Activated T-cell treated with anti-CD3 and anti-CD28 coated beads, Interleukin-2, amount 50 U/mL, for 72 hours (primary cell): Measurements from ENCODE around the gene HSD11B1L. TPM values are rescaled to one million over a fixed set of nuclear protein-coding genes. Genes with fewer than 3 reads are reported as not detected.

Experiments
- ATAC-seq, 2 donors: fragments of 150-1000 bp; cut with Tn5 transposase; replicated peaks in 1 of 2; 2 replicates each; pipeline ENCODE4 v1.10.0; 2021; ENCODE audit warnings: moderate library complexity in 2 of 2, mild to moderate bottlenecking in 1 of 2
- DNase-seq, 2 donors: peaks; one replicate each; pipeline ENCODE4 v3.0.0; 2021 to 2022; ENCODE audit warnings: mixed read lengths in 1 of 2
- H3K27ac Mint-ChIP-seq: one replicate; pipeline ENCODE4 v1.8.0; 2022; ENCODE audit warnings: mild to moderate bottlenecking, moderate library complexity, mixed read lengths
- H3K27me3 Mint-ChIP-seq: one replicate; pipeline ENCODE4 v1.8.0; 2022; ENCODE audit warnings: low read depth, mixed read lengths
- H3K36me3 Mint-ChIP-seq, 2 donors: one replicate each; pipeline ENCODE4 v1.8.0; 2022; ENCODE audit warnings: mixed read lengths in 2 of 2, mild to moderate bottlenecking in 1 of 2; ENCODE audit not compliant: insufficient read depth in 2 of 2
- H3K4me1 Mint-ChIP-seq: one replicate; pipeline ENCODE4 v1.8.0; 2022; ENCODE audit warnings: low read depth, mixed read lengths
- H3K4me3 Mint-ChIP-seq, 2 donors: one replicate each; pipeline ENCODE4 v1.8.0; 2022; ENCODE audit warnings: mild to moderate bottlenecking in 2 of 2, mixed read lengths in 2 of 2, moderate library complexity in 2 of 2
- H3K9me3 Mint-ChIP-seq, 2 donors: one replicate each; pipeline ENCODE4 v1.8.0; 2022; ENCODE audit warnings: mixed read lengths in 2 of 2
- total RNA-seq, 2 donors: library from RNA; stranded (reverse); gene quantifications; one replicate each; pipeline ENCODE4 v1.2.3, GENCODE V29; 2022

The HSD11B1L gene
- total RNA-seq, 2 donors from 2014 or later: 3.0 to 5.1 TPM

DNA sequence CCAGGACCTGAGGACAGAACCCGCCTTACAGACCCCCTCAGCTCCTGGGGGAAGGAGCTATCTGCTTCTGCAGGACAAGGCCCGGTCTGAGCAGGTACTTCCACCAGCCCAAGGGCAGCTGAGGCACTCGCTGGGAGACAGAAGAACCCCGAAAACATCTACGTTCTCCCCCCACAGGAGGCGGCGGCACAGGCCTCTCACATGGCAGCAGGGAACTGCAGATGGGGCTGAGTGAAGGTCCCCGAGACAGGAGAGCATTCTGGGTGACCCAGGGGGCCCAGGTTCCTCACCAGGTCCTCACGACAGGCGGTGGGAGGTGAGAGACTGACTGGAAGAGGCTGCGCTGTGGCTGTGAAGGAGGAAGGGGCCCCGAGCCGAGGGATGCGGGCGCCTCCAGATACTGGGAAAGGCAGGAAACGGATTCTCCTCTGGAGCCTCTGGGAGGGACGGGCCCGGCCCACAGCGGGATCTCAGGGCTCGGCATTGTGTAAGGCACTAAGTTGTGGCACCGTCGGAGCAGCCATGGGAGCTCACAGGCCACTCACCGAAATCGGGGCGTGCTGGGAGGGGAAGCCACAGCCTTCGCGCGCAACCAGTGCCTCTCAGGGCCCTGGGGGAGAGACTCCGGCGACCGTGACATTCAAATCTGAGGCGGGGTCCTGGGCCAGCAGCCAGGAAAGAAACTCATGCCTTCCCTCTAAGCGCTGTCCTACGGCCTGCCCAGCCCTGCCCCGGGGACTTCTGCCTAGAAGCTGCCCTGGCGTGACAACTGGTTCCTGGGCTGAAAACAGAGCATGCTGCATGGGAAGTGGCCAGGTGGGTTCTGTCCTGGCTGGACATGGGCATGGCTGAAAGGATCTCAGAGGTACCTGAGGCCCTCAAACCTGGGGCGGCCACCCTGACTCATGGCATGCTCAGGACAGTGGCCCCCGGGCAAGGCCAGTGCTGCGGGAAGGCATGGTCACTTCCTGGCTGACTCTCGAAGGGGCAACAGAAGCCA, 23.3 kb downstream of the HSD11B1L start:
- DNase-seq: no peak
- peak in 1 of 2 donors; percentile 5 for ATAC-seq
- no peaks in the 10 kb centered on the region for H3K9me3 Mint-ChIP-seq
- no peak overlapping the region for H3K4me3 Mint-ChIP-seq
- H3K4me1 Mint-ChIP-seq: no peaks in the 10 kb centered on the region
- no peaks in the 10 kb centered on the region for H3K27me3 Mint-ChIP-seq
- no peak overlapping the region for H3K27ac Mint-ChIP-seq
- peaks cover 5 to 28% of the 10 kb centered on the region in 2 donors for H3K36me3 Mint-ChIP-seq

GRCh38 chr19:5705552-5705951, 24.7 kb downstream of the HSD11B1L start:
- H3K27me3 Mint-ChIP-seq: no peaks in the 10 kb centered on the region
- H3K27ac Mint-ChIP-seq: no peak overlapping the region
- no peaks in the 10 kb centered on the region for H3K9me3 Mint-ChIP-seq
- peaks cover 5 to 27% of the 10 kb centered on the region in 2 donors for H3K36me3 Mint-ChIP-seq
- no peaks in the 10 kb centered on the region for H3K4me1 Mint-ChIP-seq
- ATAC-seq (no peak), DNase-seq (no peak)
- no peak overlapping the region for H3K4me3 Mint-ChIP-seq

DNA sequence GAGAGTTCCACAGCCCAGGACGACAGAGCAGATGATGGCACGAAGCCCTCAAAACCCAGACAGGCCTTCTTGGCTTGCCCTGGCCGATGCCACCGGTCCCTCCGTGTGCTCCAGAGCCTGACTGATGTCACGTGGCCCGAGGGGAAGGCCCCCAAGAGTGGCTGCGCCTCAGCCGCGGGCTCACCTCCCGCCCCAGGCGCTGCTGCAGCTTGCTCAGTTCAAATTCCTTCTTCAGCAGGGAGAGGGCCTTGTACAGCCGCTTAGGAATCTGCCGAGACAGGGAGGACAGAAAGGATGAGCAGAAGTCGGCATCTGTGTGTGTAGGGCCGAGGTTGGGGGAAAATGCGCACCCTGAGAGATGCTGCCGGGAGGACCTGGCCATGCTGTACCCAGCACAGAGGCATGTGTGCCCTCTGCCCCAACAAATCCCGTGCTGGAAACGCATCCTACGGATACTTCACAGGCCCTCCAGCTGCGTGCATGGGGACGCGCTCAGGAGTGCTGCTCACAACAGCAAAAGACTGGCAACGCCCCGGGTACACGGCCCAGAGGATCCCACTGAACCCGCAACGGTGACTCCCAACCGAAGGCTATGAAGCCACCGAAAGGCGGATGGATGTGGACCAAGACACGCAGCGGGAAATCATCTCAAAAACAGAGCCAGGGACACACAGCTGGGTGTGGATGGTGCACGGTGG, 26.2 kb downstream of the HSD11B1L start:
- no peak overlapping the region for H3K4me3 Mint-ChIP-seq
- no peaks in the 10 kb centered on the region for H3K27me3 Mint-ChIP-seq
- ATAC-seq (no peak), DNase-seq (no peak)
- no peaks in the 10 kb centered on the region for H3K9me3 Mint-ChIP-seq
- H3K36me3 Mint-ChIP-seq: peaks cover 5 to 20% of the 10 kb centered on the region in 2 donors
- no peaks in the 10 kb centered on the region for H3K4me1 Mint-ChIP-seq
- no peak overlapping the region for H3K27ac Mint-ChIP-seq

- Mint-ChIP-seq H3K9me3 (no peaks in the 10 kb centered on the region), H3K4me3 (no peak overlapping the region), H3K4me1 (no peaks in the 10 kb centered on the region), H3K36me3 (peaks cover 7 to 20% of the 10 kb centered on the region in 2 donors), H3K27ac (no peak overlapping the region), H3K27me3 (no peaks in the 10 kb centered on the region)
- no peak for DNase-seq
- no peak for ATAC-seq
These were observed 27.0 kb downstream of the HSD11B1L start for GRCh38 chr19:5707576-5708575.

DNA sequence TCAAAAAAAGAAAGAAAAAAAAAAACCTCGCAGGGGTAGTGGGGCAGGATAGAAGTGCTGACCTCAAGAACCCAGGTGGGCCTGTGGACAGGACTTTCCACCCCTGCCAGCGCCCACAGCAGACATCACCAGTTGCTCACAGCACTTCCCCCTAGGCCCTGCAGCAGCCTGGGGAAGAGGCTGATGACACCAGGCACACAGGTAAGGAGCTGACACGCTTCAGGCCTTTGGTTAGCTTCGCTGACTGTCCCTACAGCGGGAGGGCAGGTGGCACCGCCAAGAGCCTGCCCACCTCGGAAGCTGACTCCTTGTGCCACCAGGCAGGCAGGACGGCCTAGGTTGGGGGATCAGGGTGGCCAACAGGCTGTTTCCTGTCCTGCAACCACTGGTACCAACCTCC, 30.2 kb downstream of the HSD11B1L start:
- H3K27ac Mint-ChIP-seq: no peak overlapping the region
- H3K27me3 Mint-ChIP-seq: no peaks in the 10 kb centered on the region
- H3K4me1 Mint-ChIP-seq: no peaks in the 10 kb centered on the region
- H3K9me3 Mint-ChIP-seq: no peaks in the 10 kb centered on the region
- H3K36me3 Mint-ChIP-seq: peaks cover 6 to 18% of the 10 kb centered on the region in 2 donors
- DNase-seq (no peak), ATAC-seq (peak in 1 of 2 donors; percentile 10)
- no peak overlapping the region for H3K4me3 Mint-ChIP-seq

GRCh38 chr19:5711713-5712161, 30.9 kb downstream of the HSD11B1L start:
- Mint-ChIP-seq H3K4me3 (no peak overlapping the region), H3K27ac (no peak overlapping the region), H3K9me3 (no peaks in the 10 kb centered on the region), H3K4me1 (peaks cover 5% of the 10 kb centered on the region), H3K27me3 (no peaks in the 10 kb centered on the region), H3K36me3 (peaks cover 6 to 18% of the 10 kb centered on the region in 2 donors)
- ATAC-seq: no peak
- no peak for DNase-seq

DNA sequence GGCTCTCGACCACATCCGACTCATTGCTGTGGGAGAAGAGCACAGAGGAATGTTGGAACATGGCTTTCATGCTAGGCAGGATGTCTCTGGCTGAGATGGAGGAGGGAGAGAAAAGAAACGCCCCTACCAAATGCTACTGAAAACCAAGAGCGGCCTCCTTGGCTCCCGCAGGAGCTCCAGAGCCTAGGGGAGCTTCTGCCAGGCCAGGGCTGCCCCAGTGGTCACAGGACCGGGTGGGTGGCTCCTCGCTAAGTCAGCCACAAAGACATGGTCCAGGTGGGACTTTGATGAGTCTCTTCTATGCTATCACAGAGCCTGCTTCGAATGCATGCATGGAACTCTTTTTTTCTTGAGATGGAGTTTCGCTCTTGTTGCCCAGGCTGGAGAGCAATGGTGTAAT, 32.4 kb downstream of the HSD11B1L start:
- ATAC-seq (no peak), DNase-seq (no peak)
- Mint-ChIP-seq H3K9me3 (no peaks in the 10 kb centered on the region), H3K27me3 (no peaks in the 10 kb centered on the region), H3K4me3 (no peak overlapping the region), H3K27ac (no peak overlapping the region), H3K4me1 (peaks cover 20% of the 10 kb centered on the region), H3K36me3 (peaks cover 9 to 27% of the 10 kb centered on the region in 2 donors)

- Mint-ChIP-seq H3K9me3 (no peaks in the 10 kb centered on the region), H3K4me1 (peaks cover 26% of the 10 kb centered on the region), H3K4me3 (no peak overlapping the region), H3K27ac (no peak overlapping the region), H3K36me3 (peaks cover 18 to 31% of the 10 kb centered on the region in 2 donors), H3K27me3 (no peaks in the 10 kb centered on the region)
- DNase-seq (no peak), ATAC-seq (no peak)
These were observed 34.0 kb downstream of the HSD11B1L start for GRCh38 chr19:5714816-5715215.

GRCh38 chr19:5717215-5717935, 36.5 kb downstream of the HSD11B1L start:
- Mint-ChIP-seq H3K36me3 (peaks cover 16 to 31% of the 10 kb centered on the region in 2 donors), H3K4me3 (peak overlapping the region; percentile 88 to 96), H3K9me3 (no peaks in the 10 kb centered on the region), H3K27ac (peak overlapping the region; percentile 98), H3K4me1 (peaks cover 35% of the 10 kb centered on the region), H3K27me3 (no peaks in the 10 kb centered on the region)
- no peak for ATAC-seq
- no peak for DNase-seq

DNA sequence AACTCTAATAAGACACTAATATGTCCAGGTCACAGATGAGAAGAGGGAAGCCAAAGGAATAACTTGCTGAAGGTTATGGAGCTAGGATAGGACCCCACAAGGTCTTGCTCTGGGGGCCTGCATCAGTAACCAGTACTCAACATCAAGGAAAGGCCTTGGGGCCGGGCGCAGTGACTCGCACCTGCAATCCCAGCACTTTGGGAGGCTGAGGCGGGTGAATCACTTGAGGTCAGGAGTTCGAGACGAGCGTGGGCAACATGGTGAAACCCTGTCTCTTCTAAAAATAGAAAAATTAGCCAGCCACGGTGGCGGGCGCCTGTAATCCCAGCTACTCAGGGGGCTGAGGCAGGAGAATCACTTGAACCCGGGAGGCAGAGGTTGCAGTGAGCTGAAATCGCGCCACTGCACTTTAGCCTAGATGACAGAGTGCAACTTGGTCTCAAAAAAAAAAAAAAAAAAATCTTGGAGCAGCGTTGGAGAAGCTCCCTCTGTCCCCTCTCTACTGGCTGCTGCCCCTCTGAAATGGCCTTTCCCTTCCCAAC, 37.3 kb downstream of the HSD11B1L start:
- DNase-seq (peak; percentile 72 to 78), ATAC-seq (peak; percentile 6 to 10)
- H3K4me3 Mint-ChIP-seq: peak overlapping the region; percentile 88 to 96
- H3K27ac Mint-ChIP-seq: peak overlapping the region; percentile 98
- peaks cover 16 to 31% of the 10 kb centered on the region in 2 donors for H3K36me3 Mint-ChIP-seq
- peaks cover 35% of the 10 kb centered on the region for H3K4me1 Mint-ChIP-seq
- no peaks in the 10 kb centered on the region for H3K9me3 Mint-ChIP-seq
- no peaks in the 10 kb centered on the region for H3K27me3 Mint-ChIP-seq

GRCh38 chr19:5718579-5719273, 37.9 kb downstream of the HSD11B1L start:
- Mint-ChIP-seq H3K36me3 (peaks cover 15 to 27% of the 10 kb centered on the region in 2 donors), H3K27me3 (no peaks in the 10 kb centered on the region), H3K4me1 (peaks cover 35% of the 10 kb centered on the region), H3K9me3 (no peaks in the 10 kb centered on the region), H3K27ac (peak overlapping the region; percentile 98), H3K4me3 (peak overlapping the region; percentile 88 to 96)
- ATAC-seq (peak; percentile 48 to 51), DNase-seq (peak; percentile 78 to 85)
